A549 (cell line): ENCODE results near the gene TTC19.

Experiments
- CEBPB ChIP-seq, 2 experiments: fragments of >200 bp in 1 of 2; sonication (Bioruptor Twin) in 1 of 2; formaldehyde crosslinking in 1 of 2; IDR thresholded peaks; 2 replicates each; pipeline ENCODE4 v1.6.1; 2012 to 2016
- CTCF ChIP-seq: fragments of >200 bp; sonication (Bioruptor Twin); formaldehyde crosslinking; IDR thresholded peaks from 3 replicates; pipeline ENCODE4 v1.5.1; 2016
- KDM5A ChIP-seq: fragments of 200-600 bp; sonication (generic); IDR thresholded peaks from 2 replicates; pipeline ENCODE4 v1.6.1; 2016; ENCODE audit warnings: antibody characterized with exemption, mild to moderate bottlenecking
- MAX ChIP-seq: IDR thresholded peaks from 2 replicates; pipeline ENCODE4 v1.6.1; 2012
- MAZ ChIP-seq: fragments of 150-350 bp; IDR thresholded peaks from 2 replicates; pipeline ENCODE4 v1.6.1; 2014; ENCODE audit warnings: antibody characterized with exemption, low read depth, low read length, borderline replicate concordance
- PHF8 ChIP-seq: fragments of 200-600 bp; sonication (generic); IDR thresholded peaks from 2 replicates; pipeline ENCODE4 v1.6.1; 2016; ENCODE audit warnings: low read depth, mild to moderate bottlenecking, antibody characterized with exemption, moderate library complexity, borderline replicate concordance
- RAD21 ChIP-seq, 2 experiments: fragments of >200 bp in 1 of 2; sonication (Bioruptor Twin) in 1 of 2; formaldehyde crosslinking in 1 of 2; IDR thresholded peaks in 1 of 2; conservative IDR thresholded peaks in 1 of 2; 2 replicates in 1 of 2; 3 replicates in 1 of 2; pipeline ENCODE4 v1.6.1; 2012 to 2018; ENCODE audit warnings: inconsistent platforms in 1 of 2
- RARB ChIP-seq: fragments of 250-450 bp; sonication (Bioruptor Pico); IDR thresholded peaks from 2 replicates; pipeline ENCODE4 v1.8.0; 2021; ENCODE audit warnings: mild to moderate bottlenecking, moderate library complexity
- REST ChIP-seq: fragments of 200-600 bp; sonication (generic); IDR thresholded peaks from 2 replicates; pipeline ENCODE4 v1.6.1; 2016; ENCODE audit warnings: antibody characterized with exemption, mild to moderate bottlenecking, moderate library complexity
- RFX5 ChIP-seq: fragments of 450-650 bp; IDR thresholded peaks from 2 replicates; pipeline ENCODE4 v1.7.1; 2014; ENCODE audit warnings: antibody characterized with exemption, mild to moderate bottlenecking, moderate library complexity
- SMC3 ChIP-seq: fragments of >200 bp; sonication (Bioruptor Twin); formaldehyde crosslinking; IDR thresholded peaks from 3 replicates; pipeline ENCODE4 v1.6.1; 2018; ENCODE audit warnings: inconsistent platforms

GRCh38 chr17:15969463-15969862 lies 30.2 kb upstream of the TTC19 start:
- TF ChIP-seq CTCF: no peak
- no peak for TF ChIP-seq RAD21 (conservative IDR thresholded peaks at IDR 0.05 in 1 of 2, IDR thresholded peaks at IDR 0.05 in 1 of 2)
- no peak for TF ChIP-seq MAZ
- no peak for TF ChIP-seq RFX5
- no peak for TF ChIP-seq MAX
- no peak for TF ChIP-seq PHF8
- no peak for TF ChIP-seq RARB (CRISPR knock-in tag)
- TF ChIP-seq SMC3: no peak
- no peak for TF ChIP-seq KDM5A
- TF ChIP-seq REST: no peak
- TF ChIP-seq CEBPB (IDR thresholded peaks at IDR 0.05): no peak
